LNCaP clone FGC (cell line): ENCODE measurements around the gene SLC22A12.

Experiments used
- DNase-seq: peaks from one replicate; pipeline ENCODE4 v3.0.0-alpha.2; 2011; ENCODE audit warnings: low read depth
- H3K4me3 ChIP-seq: 2 replicates; pipeline ENCODE4 v1.5.1; 2011; ENCODE audit warnings: mild to moderate bottlenecking, low read depth, low read length, control low read depth
- TF ChIP-seq, protein P1 (sequence below): IDR thresholded peaks from 2 replicates; pipeline ENCODE4 v1.5.1; 2012; ENCODE audit warnings: mild to moderate bottlenecking; ENCODE audit not compliant: control insufficient read depth, insufficient read depth; ENCODE audit errors: extremely low read depth

SLC22A12 gene

DNA sequence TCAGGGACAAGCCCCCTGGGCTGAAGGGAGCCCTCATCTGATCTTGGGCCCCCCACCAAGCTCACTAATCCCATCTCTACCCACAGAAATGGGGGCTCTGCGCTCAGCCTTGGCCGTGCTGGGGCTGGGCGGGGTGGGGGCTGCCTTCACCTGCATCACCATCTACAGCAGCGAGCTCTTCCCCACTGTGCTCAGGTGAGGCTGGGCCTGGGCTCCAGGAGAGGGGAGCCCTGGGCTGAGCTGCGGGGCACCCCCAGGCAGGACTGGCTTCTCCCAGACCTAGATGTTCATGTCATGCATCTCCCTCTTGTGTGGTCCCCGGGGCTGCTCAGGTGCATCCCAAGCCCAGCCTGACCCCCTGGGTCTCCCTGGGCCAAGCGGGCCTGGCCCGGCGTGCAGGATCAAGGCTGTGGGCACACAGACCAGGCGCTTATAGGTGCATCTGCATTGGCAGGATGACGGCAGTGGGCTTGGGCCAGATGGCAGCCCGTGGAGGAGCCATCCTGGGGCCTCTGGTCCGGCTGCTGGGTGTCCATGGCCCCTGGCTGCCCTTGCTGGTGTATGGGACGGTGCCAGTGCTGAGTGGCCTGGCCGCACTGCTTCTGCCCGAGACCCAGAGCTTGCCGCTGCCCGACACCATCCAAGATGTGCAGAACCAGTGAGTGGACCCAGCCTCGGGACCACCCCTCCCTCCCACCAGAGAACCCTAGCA is 9.4 kb downstream of the SLC22A12 start:
- H3K4me3 ChIP-seq = no peak overlapping the region
- no peak for DNase-seq
- TF ChIP-seq, protein P1, sequence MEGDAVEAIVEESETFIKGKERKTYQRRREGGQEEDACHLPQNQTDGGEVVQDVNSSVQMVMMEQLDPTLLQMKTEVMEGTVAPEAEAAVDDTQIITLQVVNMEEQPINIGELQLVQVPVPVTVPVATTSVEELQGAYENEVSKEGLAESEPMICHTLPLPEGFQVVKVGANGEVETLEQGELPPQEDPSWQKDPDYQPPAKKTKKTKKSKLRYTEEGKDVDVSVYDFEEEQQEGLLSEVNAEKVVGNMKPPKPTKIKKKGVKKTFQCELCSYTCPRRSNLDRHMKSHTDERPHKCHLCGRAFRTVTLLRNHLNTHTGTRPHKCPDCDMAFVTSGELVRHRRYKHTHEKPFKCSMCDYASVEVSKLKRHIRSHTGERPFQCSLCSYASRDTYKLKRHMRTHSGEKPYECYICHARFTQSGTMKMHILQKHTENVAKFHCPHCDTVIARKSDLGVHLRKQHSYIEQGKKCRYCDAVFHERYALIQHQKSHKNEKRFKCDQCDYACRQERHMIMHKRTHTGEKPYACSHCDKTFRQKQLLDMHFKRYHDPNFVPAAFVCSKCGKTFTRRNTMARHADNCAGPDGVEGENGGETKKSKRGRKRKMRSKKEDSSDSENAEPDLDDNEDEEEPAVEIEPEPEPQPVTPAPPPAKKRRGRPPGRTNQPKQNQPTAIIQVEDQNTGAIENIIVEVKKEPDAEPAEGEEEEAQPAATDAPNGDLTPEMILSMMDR = no peak

DNA sequence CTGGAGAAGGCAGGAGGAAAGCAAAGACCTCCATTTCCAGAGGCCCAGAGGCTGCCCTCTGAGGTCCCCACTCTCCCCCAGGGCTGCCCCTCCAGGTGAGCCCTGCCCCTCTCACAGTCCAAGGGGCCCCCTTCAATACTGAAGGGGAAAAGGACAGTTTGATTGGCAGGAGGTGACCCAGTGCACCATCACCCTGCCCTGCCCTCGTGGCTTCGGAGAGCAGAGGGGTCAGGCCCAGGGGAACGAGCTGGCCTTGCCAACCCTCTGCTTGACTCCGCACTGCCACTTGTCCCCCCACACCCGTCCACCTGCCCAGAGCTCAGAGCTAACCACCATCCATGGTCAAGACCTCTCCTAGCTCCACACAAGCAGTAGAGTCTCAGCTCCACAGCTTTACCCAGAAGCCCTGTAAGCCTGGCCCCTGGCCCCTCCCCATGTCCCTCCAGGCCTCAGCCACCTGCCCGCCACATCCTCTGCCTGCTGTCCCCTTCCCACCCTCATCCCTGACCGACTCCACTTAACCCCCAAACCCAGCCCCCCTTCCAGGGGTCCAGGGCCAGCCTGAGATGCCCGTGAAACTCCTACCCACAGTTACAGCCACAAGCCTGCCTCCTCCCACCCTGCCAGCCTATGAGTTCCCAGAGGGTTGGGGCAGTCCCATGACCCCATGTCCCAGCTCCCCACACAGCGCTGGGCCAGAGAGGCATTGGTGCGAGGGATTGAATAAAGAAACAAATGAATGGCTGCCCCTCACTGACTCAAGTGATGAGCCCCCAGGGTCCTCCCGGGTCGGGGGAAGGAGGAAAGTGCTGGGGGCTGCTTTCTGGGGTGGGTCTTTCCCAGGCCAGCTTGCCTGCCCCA is 10.8 kb downstream of the SLC22A12 start:
- H3K4me3 ChIP-seq = no peak overlapping the region
- no peak for DNase-seq
- TF ChIP-seq, protein P1 = no peak

DNA sequence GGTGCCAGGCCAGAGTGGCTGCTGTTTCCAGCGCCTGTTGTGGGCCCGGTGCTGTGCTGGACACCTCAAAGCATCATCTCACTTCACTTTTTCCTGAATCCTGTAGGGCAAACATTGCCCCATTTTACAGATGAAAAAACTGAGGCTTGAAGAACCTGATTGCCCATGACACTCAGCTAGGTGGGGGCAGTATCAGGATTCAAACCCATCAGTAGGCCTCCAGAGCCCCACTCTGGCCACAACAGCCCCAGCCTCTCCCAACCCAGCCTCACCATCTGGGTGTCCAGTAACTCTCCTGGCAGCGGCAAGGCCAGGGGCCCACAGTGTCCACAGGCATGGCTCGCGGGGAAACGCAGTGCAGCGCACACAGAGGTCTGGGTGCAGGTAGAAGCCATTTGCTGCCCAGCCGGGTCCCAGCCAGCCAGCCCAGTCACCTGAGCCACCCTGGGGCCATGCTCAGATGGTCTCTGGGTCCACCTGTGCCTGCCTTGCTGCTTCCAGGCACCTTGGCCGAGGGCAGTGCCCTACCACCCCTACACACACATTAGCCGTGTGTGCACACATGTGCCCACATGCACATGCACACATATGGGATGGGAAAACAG is 11.5 kb downstream of the SLC22A12 start:
- no peak for DNase-seq
- TF ChIP-seq, protein P1 = no peak
- H3K4me3 ChIP-seq = no peak overlapping the region

DNA sequence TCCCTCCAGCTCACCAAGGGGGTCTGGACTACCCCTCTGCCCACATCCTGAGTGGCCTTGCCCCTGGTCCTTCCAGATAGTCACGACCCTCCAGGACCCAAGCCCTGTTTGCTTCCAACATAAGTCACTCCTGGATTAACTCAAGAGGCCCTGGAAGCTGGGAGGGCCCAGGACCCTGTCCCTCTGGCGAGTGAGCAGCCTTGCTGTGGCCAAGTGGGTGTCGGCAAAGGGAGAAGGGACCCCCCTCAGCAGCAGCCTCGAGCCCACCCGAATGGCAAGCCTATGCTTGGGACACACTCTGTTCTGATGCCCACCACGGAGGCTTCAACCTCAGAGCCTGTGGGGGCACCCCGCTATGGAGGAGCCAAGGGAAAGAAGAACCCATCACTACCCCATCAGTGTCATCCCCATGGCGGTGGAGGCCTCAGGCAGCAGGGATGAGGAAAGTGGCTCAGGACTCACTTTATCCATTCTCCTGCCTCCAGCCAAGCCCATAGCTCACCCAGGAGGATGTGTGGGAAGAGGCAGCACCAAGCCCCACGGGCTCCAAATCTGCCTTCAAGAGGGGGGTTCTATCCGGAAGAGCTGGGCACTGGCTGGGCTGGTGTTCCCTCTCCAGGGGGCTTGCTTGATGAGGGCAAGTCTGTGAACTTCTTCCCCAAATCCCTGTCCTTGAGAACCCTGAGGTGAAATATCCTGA is 12.5 kb downstream of the SLC22A12 start:
- TF ChIP-seq, protein P1 = no peak
- no peak for DNase-seq
- H3K4me3 ChIP-seq = no peak overlapping the region

DNA sequence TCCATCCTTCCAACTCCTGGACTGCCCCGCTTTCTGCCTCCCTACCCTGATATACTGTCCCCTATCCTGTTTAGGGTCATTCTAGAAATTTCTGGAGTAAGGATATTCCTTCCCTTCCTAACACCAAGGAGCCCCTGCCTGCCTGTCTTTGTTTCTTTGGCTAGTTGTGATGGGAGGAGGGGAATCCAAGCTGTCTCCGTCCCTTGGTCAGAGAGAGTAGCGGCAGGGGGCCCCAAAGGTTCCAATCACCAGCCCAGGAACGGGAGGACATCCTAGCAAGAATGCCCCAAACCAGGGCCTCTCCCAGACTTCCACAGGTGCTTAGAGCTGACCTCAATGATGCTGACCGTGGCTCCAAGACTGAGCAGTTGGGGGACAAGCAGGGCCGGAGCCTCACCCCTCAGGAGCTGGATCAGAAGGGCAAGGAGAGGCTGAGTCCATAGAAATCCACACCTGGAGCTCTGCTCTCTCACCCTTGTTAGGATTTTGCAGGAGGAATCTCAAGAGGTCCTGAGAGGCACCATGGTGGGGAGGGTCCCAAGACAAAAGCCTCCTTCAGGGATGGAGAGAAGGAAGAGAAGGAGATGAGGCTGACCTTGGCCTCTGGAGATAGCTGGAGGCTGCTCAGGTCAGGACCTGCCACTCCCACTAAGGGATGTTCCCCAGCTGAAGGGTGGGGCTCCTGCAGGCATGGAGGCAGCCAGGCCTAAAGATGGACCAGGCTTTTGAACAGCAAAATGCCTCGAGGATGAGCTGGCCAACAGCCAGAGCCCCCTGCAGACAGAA is 13.6 kb downstream of the SLC22A12 start:
- no peak for DNase-seq
- TF ChIP-seq, protein P1 = no peak
- no peak overlapping the region for H3K4me3 ChIP-seq

DNA sequence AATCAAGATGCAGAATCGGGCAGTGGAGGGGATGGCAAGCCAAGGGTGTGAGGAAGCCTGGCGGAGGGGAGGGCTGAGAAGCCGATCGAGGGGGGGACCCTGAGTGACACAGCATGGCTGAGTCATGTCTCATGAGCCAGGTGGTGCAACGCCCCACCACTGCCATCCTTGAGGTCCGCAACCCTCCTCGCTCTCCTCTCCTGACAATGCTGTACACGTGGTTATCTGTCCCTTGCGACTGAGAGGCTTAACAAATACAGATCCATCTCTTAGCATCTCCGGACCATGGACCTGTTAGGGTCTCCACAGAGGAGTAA is 14.2 kb downstream of the SLC22A12 start:
- TF ChIP-seq, protein P1 = no peak
- no peak overlapping the region for H3K4me3 ChIP-seq
- no peak for DNase-seq
